Panc1 (cell line): ENCODE measurements around the gene FBXO31. TPM values are rescaled to one million over a fixed set of nuclear protein-coding genes. Genes with fewer than 3 reads are reported as not detected.
"Not testable (repeated sequence)": the region's sequence is repeated elsewhere in the genome, so short reads cannot be mapped to it uniquely, and the experiment has no call there.

Source experiments
- ATAC-seq: fragments of 200-7000 bp; cut with Tn5 transposase; 2 replicates; pipeline ENCODE4 v1.9.1; 2020; ENCODE audit warnings: mild to moderate bottlenecking, moderate library complexity
- BruUV-seq: library from RNA; stranded (reverse); fragments of 400-500 nt; replicated peaks from 2 replicates; lab custom pipeline; 2021; lab: Mats Ljungman, UMichigan
- CTCF ChIA-PET: fragments of 300-600 bp; sonication (Branson Sonifier 250); formaldehyde crosslinking; loops from one replicate; lab custom pipeline; 2022; ENCODE audit warnings: antibody characterized with exemption; lab: Charles Lee
- POLR2A ChIA-PET: fragments of 300-600 bp; sonication (Branson Sonifier 250); formaldehyde crosslinking; loops from one replicate; lab custom pipeline; 2022; ENCODE audit warnings: antibody characterized with exemption; lab: Charles Lee
- DNase-seq: peaks from one replicate; pipeline ENCODE4 v3.0.0-alpha.2; 2010; ENCODE audit warnings: low read depth, low spot score
- H3K27ac ChIP-seq: 2 replicates; pipeline ENCODE4 v1.5.1; 2011; ENCODE audit warnings: mild to moderate bottlenecking, low read length, inconsistent platforms
- H3K27me3 ChIP-seq: fragments of 200-500 bp; sonication (Bioruptor generic); 2 replicates; pipeline ENCODE4 v1.6.0; 2014; ENCODE audit warnings: low read length, inconsistent platforms; ENCODE audit not compliant: control insufficient read depth, insufficient read depth
- H3K36me3 ChIP-seq: fragments of 200-500 bp; sonication (Bioruptor generic); 2 replicates; pipeline ENCODE4 v1.5.1; 2014; ENCODE audit warnings: inconsistent platforms, mild to moderate bottlenecking, low read length, moderate library complexity; ENCODE audit not compliant: control insufficient read depth, insufficient read depth
- H3K4me1 ChIP-seq: 2 replicates; pipeline ENCODE4 v1.5.1; 2011; ENCODE audit warnings: inconsistent platforms, mild to moderate bottlenecking, low read length, moderate library complexity; ENCODE audit not compliant: control insufficient read depth, insufficient read depth
- H3K4me3 ChIP-seq, 2 experiments: 2 replicates each; pipeline ENCODE4 v1.5.1; 2011 to 2012; ENCODE audit warnings: low read depth in 2 of 2, low read length in 2 of 2, mild to moderate bottlenecking in 2 of 2, inconsistent platforms in 1 of 2, moderate library complexity in 1 of 2
- H3K9me3 ChIP-seq: fragments of 200-500 bp; sonication (Bioruptor generic); 2 replicates; pipeline ENCODE4 v1.5.1; 2014; ENCODE audit warnings: low read depth, mild to moderate bottlenecking, inconsistent platforms, low read length, moderate library complexity; ENCODE audit not compliant: control insufficient read depth, insufficient read depth
- POLR2AphosphoS5 ChIP-seq: IDR thresholded peaks from 2 replicates; pipeline ENCODE4 v1.6.1; 2012; ENCODE audit warnings: mild to moderate bottlenecking, low read depth, low read length, moderate library complexity
- REST ChIP-seq, 2 experiments: IDR thresholded peaks; 2 replicates each; pipeline ENCODE4 v1.6.1; 2011 to 2012; ENCODE audit warnings: low read depth in 2 of 2, control low read depth in 1 of 2, low read length in 1 of 2, mild to moderate bottlenecking in 1 of 2, moderate library complexity in 1 of 2; ENCODE audit not compliant: insufficient read depth in 1 of 2
- SIN3A ChIP-seq: IDR thresholded peaks from 2 replicates; pipeline ENCODE4 v1.6.1; 2012; ENCODE audit warnings: low read depth, mild to moderate bottlenecking, low read length, moderate library complexity, borderline replicate concordance; ENCODE audit not compliant: insufficient read depth
- TCF7L2 ChIP-seq: IDR thresholded peaks from 2 replicates; pipeline ENCODE4 v1.6.1; 2011; ENCODE audit warnings: mild to moderate bottlenecking, low read depth, low read length, inconsistent platforms
- in situ Hi-C: cut with HindIII; loops from 2 replicates; pipeline ENCODE4 v1.10.0; 2016; ENCODE audit warnings: low sequenced_read_pairs, low pct_unique_long_range_greater_than_20kb
- intact Hi-C: fragments of 100-400 bp; cut with micrococcal nuclease; formaldehyde crosslinking; loops from one replicate; pipeline ENCODE4 v1.10.0; 2022; ENCODE audit not compliant: unreplicated experiment
- total RNA-seq: library from RNA; stranded (reverse); gene quantifications from one replicate; pipeline ENCODE4 v1.2.1, GENCODE V29; 2021; ENCODE audit not compliant: unreplicated experiment
- TF ChIP-seq, protein P1 (sequence below): fragments of 450-650 bp; IDR thresholded peaks from 2 replicates; pipeline ENCODE4 v1.5.1; 2017; ENCODE audit warnings: mild to moderate bottlenecking

Gene FBXO31
- total RNA-seq, 1 experiment from 2014 or later = 22.4 TPM

DNA sequence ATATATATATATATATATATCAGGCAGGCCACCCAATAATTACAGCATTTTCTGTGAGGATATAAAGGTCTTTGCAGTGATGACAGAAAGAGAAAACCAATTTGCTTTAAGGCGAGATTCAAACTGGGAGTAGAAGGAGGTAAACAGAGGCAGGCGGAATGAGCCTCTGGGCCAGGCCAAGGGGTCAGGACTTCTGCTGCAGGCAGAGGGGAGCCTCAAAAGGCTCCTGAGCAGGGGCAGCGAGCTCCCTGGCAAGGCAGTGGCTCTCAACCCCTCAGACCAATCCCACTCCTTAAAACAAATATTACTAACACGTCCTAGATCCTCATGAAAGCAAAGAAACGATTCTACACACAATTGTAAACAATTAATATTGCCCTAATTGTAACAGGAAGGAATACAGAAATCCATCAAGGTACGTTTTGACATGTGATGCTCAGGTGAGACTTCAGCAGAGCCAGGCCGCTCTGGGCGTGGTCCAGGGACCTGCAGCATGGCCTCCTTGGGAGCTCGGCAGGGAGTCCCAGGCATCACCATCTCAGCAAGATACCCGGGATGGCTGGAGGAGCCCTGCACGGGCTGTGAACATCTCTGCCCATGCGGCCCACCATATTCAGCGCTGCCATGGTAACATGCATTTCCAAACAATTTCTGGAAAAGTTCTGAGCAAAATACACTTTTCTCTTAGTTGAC lies 18.4 kb downstream of the FBXO31 start:
- ATAC-seq = no peak
- Histone ChIP-seq H3K4me3 (no peak overlapping the region), H3K9me3 (no peaks in the 10 kb centered on the region), H3K36me3 (no peaks in the 10 kb centered on the region), H3K27ac (no peak overlapping the region), H3K4me1 (no peaks in the 10 kb centered on the region), H3K27me3 (no peaks in the 10 kb centered on the region)
- in situ Hi-C loops (no loop called here), intact Hi-C loops (no loop called here)
- CTCF ChIA-PET = no interaction called here
- no peak for DNase-seq
- no TSS peak for BruUV-seq
- TF ChIP-seq POLR2AphosphoS5 (no peak), TCF7L2 (no peak), SIN3A (no peak), REST (IDR thresholded peaks at IDR 0.05; ENCODE audit: insufficient read depth in 1 of 2, low read depth in 2 of 2, low read length in 1 of 2) (no peak)
- TF ChIP-seq, protein P1, sequence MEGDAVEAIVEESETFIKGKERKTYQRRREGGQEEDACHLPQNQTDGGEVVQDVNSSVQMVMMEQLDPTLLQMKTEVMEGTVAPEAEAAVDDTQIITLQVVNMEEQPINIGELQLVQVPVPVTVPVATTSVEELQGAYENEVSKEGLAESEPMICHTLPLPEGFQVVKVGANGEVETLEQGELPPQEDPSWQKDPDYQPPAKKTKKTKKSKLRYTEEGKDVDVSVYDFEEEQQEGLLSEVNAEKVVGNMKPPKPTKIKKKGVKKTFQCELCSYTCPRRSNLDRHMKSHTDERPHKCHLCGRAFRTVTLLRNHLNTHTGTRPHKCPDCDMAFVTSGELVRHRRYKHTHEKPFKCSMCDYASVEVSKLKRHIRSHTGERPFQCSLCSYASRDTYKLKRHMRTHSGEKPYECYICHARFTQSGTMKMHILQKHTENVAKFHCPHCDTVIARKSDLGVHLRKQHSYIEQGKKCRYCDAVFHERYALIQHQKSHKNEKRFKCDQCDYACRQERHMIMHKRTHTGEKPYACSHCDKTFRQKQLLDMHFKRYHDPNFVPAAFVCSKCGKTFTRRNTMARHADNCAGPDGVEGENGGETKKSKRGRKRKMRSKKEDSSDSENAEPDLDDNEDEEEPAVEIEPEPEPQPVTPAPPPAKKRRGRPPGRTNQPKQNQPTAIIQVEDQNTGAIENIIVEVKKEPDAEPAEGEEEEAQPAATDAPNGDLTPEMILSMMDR = no peak
- POLR2A ChIA-PET = no interaction called here

DNA sequence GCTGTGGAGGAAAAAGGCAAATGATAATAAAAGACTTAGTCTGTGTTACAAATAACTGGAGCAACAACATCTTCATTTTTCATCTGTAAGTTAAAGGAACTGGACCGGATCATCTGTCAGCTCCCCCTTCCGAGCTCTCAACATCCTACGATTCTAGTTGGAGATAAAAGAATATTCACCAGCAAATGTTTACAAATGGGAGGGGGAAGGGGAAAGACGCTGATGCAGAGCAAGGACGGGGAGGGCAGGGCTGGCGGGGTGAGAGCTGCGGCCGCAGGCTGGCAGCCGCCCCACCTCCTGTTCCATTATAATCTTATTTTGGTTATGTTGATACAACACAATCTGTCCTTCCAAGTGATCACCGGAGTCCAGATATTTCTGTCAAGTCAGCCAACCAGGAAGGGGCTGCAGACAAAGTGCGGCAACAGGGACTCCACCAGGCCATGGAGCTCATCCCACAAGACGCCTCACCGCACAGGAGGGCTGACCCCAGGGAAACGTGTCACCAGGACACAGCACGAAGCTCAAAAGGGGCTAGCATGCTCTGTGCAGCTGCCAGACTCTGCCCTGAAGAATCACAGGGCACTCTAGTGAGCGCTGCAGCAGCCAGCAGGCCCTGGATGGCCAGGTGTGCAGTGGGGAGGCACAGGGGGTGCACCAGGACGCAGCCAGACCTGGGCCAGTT lies 19.7 kb downstream of the FBXO31 start:
- in situ Hi-C loops = no loop called here
- H3K4me1 ChIP-seq = no peaks in the 10 kb centered on the region
- no peaks in the 10 kb centered on the region for H3K9me3 ChIP-seq
- POLR2A ChIA-PET = no interaction called here
- H3K27me3 ChIP-seq = no peaks in the 10 kb centered on the region
- no TSS peak for BruUV-seq
- CTCF ChIA-PET = no interaction called here
- no peak overlapping the region for H3K27ac ChIP-seq
- intact Hi-C loops = no loop called here
- DNase-seq (no peak), ATAC-seq (no peak)
- no peaks in the 10 kb centered on the region for H3K36me3 ChIP-seq
- H3K4me3 ChIP-seq = no peak overlapping the region
- TF ChIP-seq, protein P1 = no peak
- no peak for TF ChIP-seq TCF7L2
- no peak for TF ChIP-seq POLR2AphosphoS5
- no peak for TF ChIP-seq SIN3A
- no peak for TF ChIP-seq REST (IDR thresholded peaks at IDR 0.05; ENCODE audit: insufficient read depth in 1 of 2, low read depth in 2 of 2, low read length in 1 of 2)

DNA sequence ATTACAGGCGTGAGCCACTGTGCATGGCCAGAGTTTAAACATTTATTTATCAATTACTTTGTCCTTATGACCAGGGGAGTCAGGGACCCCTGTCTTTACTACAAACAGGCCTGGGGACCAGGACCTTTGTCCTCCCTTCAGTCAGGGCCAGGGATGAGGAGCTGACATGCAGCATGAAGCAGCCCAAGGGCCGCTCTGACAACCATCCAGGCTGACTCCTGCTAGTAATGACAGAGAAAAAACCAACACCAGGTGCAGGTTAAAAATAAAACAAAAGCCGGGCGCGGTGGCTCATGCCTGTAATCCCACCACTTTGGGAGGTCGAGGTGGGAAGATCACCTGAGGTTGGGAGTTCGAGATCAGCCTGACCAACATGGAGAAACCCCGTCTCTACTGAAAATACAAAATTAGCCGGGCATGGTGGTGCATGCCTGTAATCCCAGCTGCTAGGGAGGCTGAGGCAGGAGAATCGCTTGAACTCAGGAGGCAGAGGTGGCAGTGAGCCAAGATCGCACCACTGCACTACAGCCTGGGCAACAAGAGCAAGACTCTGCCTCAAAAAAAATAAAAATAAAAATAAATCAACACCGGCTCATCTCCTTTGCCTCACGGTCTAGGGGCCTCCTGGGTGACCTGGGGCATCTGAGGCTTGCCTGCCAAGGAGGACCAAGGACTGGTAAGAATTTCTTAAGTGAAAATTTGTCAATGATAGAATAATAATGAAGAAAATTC lies 20.6 kb downstream of the FBXO31 start:
- H3K36me3 ChIP-seq, intact Hi-C loops, H3K4me3 ChIP-seq, CTCF ChIA-PET, H3K4me1 ChIP-seq, BruUV-seq, DNase-seq, H3K9me3 ChIP-seq, H3K27me3 ChIP-seq, ATAC-seq, POLR2A ChIA-PET, H3K27ac ChIP-seq, in situ Hi-C loops: not testable (repeated sequence)
